Brain microvascular endothelial cell (primary cell): ENCODE results near the gene BTBD6.

Source experiments
- DNase-seq: peaks from one replicate; pipeline ENCODE4 v3.0.0-alpha.2; 2020
- H3K27ac ChIP-seq: fragments of 250-450 bp; sonication (Bioruptor Pico); 2 replicates; pipeline ENCODE4 v1.5.1; 2020; ENCODE audit warnings: mild to moderate bottlenecking, moderate library complexity
- H3K27me3 ChIP-seq: fragments of 250-450 bp; sonication (Bioruptor Pico); replicated peaks from 2 replicates; pipeline ENCODE4 v1.5.1; 2020; ENCODE audit warnings: mild to moderate bottlenecking
- H3K36me3 ChIP-seq: fragments of 250-450 bp; sonication (Bioruptor Pico); replicated peaks from 2 replicates; pipeline ENCODE4 v1.5.1; 2020; ENCODE audit warnings: mild to moderate bottlenecking
- H3K4me3 ChIP-seq: 2 replicates; pipeline ENCODE4 v1.5.1; 2011; ENCODE audit warnings: low read depth, mild to moderate bottlenecking, control low read depth, low read length, moderate library complexity
- in situ Hi-C: cut with HindIII; loops from 2 replicates; pipeline ENCODE4 v1.10.0; 2017; ENCODE audit warnings: low sequenced_read_pairs, low pct_ligation_motif_present
- TF ChIP-seq, protein P1 (sequence below): IDR thresholded peaks from 2 replicates; pipeline ENCODE4 v1.5.1; 2011; ENCODE audit warnings: low read depth, mild to moderate bottlenecking, moderate library complexity, low read length, control low read depth, inconsistent platforms; ENCODE audit errors: missing control alignments

The BTBD6 gene

GRCh38 chr14:105204931-105205672 is 43.2 kb upstream of the BTBD6 start:
- Histone ChIP-seq H3K27me3 (no peaks in the 10 kb centered on the region), H3K36me3 (peaks cover 4% of the 10 kb centered on the region), H3K4me3 (no peak overlapping the region), H3K27ac (no peak overlapping the region)
- in situ Hi-C loops: no loop called here
- DNase-seq: no peak
- TF ChIP-seq, protein P1, sequence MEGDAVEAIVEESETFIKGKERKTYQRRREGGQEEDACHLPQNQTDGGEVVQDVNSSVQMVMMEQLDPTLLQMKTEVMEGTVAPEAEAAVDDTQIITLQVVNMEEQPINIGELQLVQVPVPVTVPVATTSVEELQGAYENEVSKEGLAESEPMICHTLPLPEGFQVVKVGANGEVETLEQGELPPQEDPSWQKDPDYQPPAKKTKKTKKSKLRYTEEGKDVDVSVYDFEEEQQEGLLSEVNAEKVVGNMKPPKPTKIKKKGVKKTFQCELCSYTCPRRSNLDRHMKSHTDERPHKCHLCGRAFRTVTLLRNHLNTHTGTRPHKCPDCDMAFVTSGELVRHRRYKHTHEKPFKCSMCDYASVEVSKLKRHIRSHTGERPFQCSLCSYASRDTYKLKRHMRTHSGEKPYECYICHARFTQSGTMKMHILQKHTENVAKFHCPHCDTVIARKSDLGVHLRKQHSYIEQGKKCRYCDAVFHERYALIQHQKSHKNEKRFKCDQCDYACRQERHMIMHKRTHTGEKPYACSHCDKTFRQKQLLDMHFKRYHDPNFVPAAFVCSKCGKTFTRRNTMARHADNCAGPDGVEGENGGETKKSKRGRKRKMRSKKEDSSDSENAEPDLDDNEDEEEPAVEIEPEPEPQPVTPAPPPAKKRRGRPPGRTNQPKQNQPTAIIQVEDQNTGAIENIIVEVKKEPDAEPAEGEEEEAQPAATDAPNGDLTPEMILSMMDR: no peak

- no peak overlapping the region for H3K27ac ChIP-seq
- in situ Hi-C loops: no loop called here
These were observed 42.6 kb upstream of the BTBD6 start for GRCh38 chr14:105205673-105206208.

DNA sequence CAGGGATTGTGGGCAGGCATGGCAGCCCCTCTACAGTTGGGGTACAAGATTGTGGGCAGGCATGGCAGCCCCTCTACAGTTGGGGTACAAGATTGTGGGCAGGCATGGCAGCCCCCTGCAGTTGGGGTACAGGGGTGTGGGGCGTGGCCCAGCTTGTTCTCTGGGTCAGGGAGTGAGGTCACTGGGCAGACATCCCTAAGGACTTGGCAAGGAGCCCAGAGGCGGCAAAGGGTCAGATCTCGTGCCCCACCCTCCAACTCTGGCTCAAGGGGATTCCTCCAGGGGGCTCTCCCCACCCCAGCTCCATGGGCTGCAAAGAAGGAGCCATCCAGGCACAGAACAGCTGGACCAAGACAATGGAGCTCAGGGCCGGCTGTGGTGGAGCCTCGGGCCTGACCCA is 41.5 kb upstream of the BTBD6 start:
- H3K27ac ChIP-seq: no peak overlapping the region
- no peaks in the 10 kb centered on the region for H3K27me3 ChIP-seq
- TF ChIP-seq, protein P1: no peak
- H3K4me3 ChIP-seq: no peak overlapping the region
- in situ Hi-C loops: no loop called here
- peaks cover 4% of the 10 kb centered on the region for H3K36me3 ChIP-seq
- DNase-seq: no peak

More at GRCh38 chr14:105205673-105206208, 42.6 kb upstream of the BTBD6 start:
- Histone ChIP-seq H3K4me3 (no peak overlapping the region), H3K36me3 (peaks cover 4% of the 10 kb centered on the region), H3K27me3 (no peaks in the 10 kb centered on the region)
- no peak for DNase-seq
- TF ChIP-seq, protein P1: no peak

DNA sequence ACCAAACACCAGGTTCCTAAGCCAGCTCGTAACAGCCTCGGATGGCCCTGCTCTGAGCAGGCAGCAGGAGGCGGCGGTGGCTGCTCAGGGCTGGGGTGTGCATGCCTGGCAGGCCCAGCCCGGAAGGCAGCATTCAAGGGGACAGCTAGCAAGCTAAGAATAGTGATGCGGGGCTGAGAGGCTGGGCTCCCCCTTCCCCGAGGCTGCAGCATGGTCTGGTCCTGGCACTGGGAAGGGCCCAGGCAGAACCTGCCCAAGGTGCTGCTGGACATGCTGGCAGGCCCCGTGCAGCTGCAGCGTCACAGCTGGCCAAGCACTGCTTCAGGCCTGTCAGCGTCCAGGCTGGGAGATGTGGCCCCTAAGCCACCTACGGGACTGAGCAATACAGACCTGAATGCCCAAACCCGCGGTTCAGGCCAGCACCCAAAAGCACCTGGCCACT is 40.9 kb upstream of the BTBD6 start:
- TF ChIP-seq, protein P1: no peak
- Histone ChIP-seq H3K4me3 (no peak overlapping the region), H3K27me3 (no peaks in the 10 kb centered on the region), H3K36me3 (peaks cover 4% of the 10 kb centered on the region), H3K27ac (no peak overlapping the region)
- in situ Hi-C loops: no loop called here
- no peak for DNase-seq

DNA sequence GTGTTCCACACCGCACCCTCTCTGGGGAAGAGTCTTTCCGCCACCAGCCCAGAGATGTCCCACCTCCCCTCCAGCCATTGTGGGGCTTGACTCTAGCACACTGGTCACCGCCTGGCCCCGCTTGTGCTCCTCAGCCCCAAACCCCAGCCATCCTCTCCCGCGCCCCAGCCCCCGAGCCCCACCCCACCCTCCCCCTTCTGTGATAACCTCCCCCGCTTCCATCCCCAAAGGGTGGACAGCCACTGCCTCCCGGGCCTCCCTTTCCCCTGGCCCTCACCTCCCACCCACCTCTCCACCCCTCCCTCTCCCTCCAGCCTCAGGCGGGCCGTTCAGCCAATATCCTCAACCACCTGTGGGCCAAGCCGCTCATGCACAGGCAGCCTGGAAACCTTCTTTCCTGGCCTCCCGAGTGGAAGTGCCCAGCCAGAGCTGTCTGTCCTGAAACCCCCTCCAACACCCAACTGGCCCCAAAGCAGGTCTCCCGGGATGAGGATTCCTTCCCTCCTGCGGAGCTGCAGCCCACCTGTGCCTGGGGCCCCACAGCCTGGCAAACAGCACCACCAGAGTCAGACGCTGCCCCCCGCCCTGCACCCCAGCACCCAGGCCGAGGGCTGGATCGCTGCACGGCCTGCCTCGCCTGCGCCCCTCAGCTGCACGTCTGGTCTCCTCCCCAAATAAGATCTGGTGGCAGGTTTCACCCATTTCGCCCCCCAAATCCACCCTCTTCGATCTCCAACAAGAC is 40.2 kb upstream of the BTBD6 start:
- in situ Hi-C loops: no loop called here
- DNase-seq: no peak
- TF ChIP-seq, protein P1: no peak
- H3K27me3 ChIP-seq: no peaks in the 10 kb centered on the region
- H3K4me3 ChIP-seq: no peak overlapping the region
- H3K36me3 ChIP-seq: peaks cover 4% of the 10 kb centered on the region
- no peak overlapping the region for H3K27ac ChIP-seq
